Omental fat pad (tissue), 4 donors: ENCODE results near the gene LLGL2. TPM values are rescaled to one million over a fixed set of nuclear protein-coding genes. Genes with fewer than 3 reads are reported as not detected.

Source experiments
- ATAC-seq: fragments of 150-250 bp; one replicate; pipeline ENCODE4 v1.9.1; 2016; ENCODE audit warnings: mild to moderate bottlenecking, moderate library complexity; ENCODE audit not compliant: low FRiP score
- DNase-seq: peaks from one replicate; pipeline ENCODE4 v3.0.0-alpha.2; 2019; ENCODE audit warnings: low spot score
- CTCF ChIP-seq, 3 donors: fragments of 450-650 bp; IDR thresholded peaks; one replicate each; pipeline ENCODE4 v1.5.1; 2016 to 2017; ENCODE audit warnings: antibody characterized with exemption in 3 of 3, mild to moderate bottlenecking in 3 of 3, moderate library complexity in 2 of 3
- total RNA-seq, 4 donors: library from RNA; depleted of rRNA; stranded (reverse); fragments of >200 nt; gene quantifications; one replicate each; pipeline ENCODE4 v1.1.0, GENCODE V29; 2016

LLGL2 gene
- total RNA-seq, 4 donors from 2014 or later: 5.4 to 10.4 (median 6.7) TPM

DNA sequence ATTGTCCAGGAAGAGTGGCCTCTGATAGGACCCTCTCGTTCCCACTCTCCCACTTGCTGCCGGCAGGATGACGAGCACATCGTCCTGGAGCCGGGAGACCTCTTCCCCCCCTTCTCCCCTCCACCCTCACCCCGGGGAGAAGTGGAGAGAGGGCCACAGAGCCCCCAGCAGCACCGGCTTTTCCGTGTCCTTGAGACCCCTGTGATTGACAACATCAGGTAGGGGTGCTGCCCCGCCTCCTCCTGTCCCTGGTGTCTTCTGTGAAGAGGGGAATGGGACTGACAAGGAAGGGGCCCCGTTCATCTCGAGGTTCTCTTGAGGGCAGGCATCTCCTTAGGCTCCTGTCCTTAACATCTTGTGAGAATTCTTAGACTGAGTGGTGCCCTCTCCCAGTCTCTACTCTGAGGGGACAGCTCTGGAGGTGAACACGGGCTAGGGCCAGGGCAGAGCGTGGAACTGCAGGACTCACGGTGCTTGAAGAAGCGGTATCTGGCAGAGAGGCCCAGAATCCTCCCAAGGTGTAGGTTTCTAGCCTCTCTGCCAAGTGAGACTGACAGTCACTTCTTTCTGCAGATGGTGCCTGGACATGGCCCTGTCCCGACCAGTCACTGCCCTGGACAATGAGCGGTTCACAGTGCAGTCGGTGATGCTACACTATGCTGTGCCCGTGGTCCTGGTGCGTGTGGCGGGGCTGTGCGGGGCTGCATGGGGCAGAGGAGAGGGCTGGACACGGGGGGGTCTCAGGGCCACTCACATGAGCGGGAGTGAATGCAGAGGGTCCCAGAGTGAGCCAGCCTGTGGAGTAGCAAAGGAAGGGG, 36.6 kb upstream of the LLGL2 start:
- DNase-seq (no peak), ATAC-seq (no peak)
- no peak for TF ChIP-seq CTCF (IDR thresholded peaks at IDR 0.05)

DNA sequence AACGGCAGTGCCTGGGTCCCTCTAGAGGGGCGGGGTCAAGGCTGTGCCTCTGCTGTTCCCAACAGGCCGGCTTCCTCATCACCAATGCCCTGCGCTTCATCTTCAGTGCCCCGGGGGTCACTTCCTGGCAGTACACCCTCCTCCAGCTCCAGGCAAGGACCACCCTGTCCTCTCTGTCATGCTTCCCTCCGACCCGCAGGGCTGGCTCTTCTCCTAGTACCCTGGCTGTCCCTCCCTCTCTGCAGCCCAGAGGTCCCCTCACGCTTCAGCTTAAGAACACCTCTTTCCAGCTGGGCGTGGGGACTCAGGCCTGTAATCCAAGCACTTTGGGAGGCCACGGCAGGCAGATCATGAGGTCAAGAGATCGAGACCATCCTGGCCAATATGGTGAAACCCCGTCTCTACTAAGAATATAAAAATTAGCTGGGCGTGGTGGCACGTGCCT, 36.0 kb upstream of the LLGL2 start:
- ATAC-seq (no peak), DNase-seq (no peak)
- TF ChIP-seq CTCF (IDR thresholded peaks at IDR 0.05): no peak

DNA sequence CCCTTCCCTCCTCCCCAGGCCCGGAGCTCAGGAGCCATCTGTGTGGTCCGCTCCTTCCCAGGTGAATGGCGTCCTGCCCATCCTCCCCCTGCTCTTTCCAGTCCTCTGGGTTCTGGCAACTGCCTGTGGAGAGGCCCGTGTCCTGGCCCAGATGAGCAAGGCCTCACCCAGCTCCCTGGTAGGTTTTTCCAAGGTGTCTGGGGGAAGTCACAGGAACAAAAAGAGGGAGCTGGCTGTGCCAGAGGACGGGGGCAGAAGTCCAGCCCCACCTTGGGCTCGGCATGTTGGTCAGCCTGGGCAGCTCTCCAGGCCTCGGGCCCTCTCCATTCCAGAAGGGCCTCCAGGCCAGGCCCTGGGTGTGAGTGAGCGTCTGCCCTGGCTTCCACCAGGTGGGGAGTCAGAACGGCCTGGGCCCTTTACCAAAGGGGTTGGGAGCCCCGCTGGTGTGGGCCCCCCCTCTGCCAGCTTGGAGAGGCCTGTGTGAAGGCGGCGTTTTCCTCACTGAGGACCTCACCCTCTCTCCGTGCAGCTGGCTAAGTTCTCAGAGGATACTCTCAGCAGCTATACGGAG, 35.2 kb upstream of the LLGL2 start:
- DNase-seq: no peak
- no peak for TF ChIP-seq CTCF (IDR thresholded peaks at IDR 0.05)
- no peak for ATAC-seq

DNA sequence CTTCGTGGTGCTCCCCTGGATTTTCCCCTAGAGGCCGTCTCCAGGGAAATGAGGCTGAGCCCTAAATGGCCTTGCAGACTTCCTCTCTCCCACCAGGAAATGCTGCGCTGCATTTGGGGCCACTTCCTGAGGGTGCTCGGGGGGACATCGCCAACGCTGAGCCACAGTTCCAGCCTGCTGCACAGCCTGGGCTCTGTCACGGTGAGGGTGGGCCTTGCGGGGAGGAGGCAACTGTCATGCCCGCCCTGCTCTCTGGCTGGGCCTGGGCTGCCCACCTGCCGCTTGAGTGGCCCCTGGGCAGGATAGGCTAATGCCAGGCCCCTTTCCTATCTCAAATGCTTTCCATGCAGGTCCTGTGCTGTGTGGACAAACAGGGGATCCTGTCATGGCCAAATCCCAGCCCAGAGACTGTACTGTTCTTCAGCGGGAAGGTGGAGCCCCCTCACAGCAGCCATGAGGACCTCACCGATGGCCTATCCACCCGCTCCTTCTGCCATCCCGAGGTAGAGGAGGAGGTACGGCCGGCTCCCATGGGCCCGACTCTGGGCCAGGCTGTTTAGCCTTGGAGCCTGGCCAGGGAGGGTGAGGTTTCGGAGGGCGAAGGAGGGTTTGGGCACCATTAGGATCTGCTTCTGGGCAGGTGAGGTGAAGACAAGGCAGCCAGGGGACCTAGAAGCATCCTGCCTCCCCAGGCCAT, 34.4 kb upstream of the LLGL2 start:
- DNase-seq (no peak), ATAC-seq (no peak)
- TF ChIP-seq CTCF (IDR thresholded peaks at IDR 0.05): no peak

DNA sequence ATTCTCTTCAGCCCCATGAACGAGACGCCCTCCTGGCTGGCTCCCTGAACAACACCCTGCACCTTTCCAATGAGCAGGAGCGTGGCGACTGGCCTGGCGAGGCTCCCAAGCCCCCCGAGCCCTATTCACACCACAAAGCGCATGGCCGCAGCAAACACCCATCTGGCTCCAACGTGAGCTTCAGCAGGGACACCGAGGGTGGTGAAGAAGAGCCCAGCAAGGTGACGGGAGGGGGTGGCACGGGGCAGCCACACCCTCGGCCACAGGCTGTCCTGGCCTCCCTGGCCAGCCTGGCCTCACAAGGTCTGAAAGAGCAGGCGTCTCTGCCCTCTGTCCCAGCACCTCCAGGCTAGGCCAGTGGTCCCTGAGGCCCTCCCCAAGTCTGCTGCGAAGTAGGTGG, 33.8 kb upstream of the LLGL2 start:
- no peak for ATAC-seq

DNA sequence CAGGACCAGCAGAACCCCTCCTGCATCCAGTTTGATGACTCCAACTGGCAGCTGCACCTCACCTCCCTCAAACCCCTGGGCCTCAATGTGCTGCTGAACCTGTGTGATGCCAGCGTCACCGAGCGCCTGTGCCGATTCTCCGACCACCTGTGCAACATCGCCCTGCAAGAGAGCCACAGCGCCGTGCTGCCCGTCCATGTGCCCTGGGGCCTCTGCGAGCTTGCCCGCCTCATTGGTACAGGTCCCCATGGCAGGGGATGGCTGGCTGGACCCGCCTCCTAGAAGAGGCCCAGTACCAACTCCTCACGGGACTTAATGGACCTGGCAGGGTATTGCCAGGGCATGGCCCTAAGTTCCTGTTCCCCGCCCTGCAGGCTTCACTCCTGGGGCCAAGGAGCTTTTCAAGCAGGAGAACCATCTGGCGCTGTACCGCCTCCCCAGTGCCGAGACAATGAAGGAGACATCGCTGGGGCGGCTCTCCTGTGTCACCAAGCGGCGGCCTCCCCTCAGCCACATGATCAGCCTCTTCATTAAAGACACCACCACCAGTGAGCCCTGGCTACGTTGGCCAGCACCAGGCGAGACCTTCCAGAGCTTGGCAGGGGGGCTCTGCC, 32.8 kb upstream of the LLGL2 start:
- TF ChIP-seq CTCF (IDR thresholded peaks at IDR 0.05): no peak
- no peak for DNase-seq
- no peak for ATAC-seq

More for the DNA sequence above, 33.8 kb upstream of the LLGL2 start:
- no peak for DNase-seq
- TF ChIP-seq CTCF (IDR thresholded peaks at IDR 0.05): no peak
